Measurements from ENCODE around the gene HAPLN1. TPM values are rescaled to one million over a fixed set of nuclear protein-coding genes. Genes with fewer than 3 reads are reported as not detected.

The HAPLN1 gene
- under 1 TPM in 1 of 6 experiments, not detected in 5; 0.16 TPM for total RNA-seq
- long read RNA-seq: 0 reads

GRCh38 chr5:83720836-83721537, at the start of gene HAPLN1:
TSS of gene HAPLN1 (minus strand) at chr5:83720855. CDS start at chr5:83673523, 47,332 bp downstream.
- intact Hi-C loops (cut with DNase I): no loop called here
- TF ChIP-seq POLR2A (IDR thresholded peaks at IDR 0.05) (no peak), CTCF (IDR thresholded peaks at IDR 0.05) (no peak)

DNA sequence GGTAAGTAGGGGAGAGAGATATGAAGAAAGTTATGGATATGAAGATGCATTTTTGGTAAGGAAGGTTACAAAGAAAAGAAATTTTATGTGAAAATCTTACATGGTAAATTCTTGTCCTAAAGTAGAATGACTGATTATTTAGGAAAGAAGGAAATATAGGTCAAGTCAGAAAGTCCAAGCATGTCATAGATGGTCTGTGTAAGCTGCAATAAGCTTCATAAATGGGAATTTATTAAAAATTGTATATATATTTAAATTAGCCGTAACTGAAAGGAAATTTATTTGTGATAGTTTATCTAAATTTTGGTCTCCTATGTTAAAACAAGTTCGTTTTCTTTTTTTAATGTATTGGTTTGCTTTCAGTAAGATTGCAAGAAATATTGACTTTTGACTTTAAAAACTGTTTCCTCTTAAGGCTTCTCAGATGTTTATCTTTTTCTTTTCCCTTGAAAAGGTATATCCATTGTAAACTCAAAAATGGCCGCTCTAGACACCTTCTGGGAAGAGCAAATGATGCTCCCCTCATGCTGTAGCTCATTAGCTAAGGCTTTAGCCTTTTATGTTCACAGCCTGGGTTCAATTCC, 46.8 kb upstream of the HAPLN1 start:
- TF ChIP-seq CTCF (IDR thresholded peaks at IDR 0.05) (no peak), POLR2A (IDR thresholded peaks at IDR 0.05) (no peak)
- ATAC-seq (no peak), DNase-seq (no peak)
- 38% methylated on average over 3 of the region's 3 CpGs for WGBS (ENCODE audit: insufficient coverage, low coverage, low lambda C conversion rate, missing lambda C conversion rate)
- Histone ChIP-seq H3K9me3 (peaks cover 0 to 5% (median 0%) of the 10 kb centered on the region in 4 donors), H3K4me1 (no peaks in the 10 kb centered on the region), H3K27me3 (no peaks in the 10 kb centered on the region), H3K4me3 (no peak overlapping the region), H3K27ac (no peak overlapping the region), H3K36me3 (no peaks in the 10 kb centered on the region)
- intact Hi-C loops (cut with DNase I): no loop called here

More at GRCh38 chr5:83720836-83721537, at the start of gene HAPLN1:
- 28% methylated on average over 13 of the region's 16 CpGs for WGBS (ENCODE audit: insufficient coverage, low coverage, low lambda C conversion rate, missing lambda C conversion rate)
- Histone ChIP-seq H3K4me3 (no peak within 1 kb of the TSS), H3K4me1 (no peaks in the 10 kb centered on the region), H3K9me3 (no peaks in the 10 kb centered on the region), H3K27ac (no peak within 1 kb of the TSS), H3K27me3 (no peaks in the 10 kb centered on the region), H3K36me3 (no peaks in the 10 kb centered on the region)
- no peak for ATAC-seq
- DNase-seq: no peak

DNA sequence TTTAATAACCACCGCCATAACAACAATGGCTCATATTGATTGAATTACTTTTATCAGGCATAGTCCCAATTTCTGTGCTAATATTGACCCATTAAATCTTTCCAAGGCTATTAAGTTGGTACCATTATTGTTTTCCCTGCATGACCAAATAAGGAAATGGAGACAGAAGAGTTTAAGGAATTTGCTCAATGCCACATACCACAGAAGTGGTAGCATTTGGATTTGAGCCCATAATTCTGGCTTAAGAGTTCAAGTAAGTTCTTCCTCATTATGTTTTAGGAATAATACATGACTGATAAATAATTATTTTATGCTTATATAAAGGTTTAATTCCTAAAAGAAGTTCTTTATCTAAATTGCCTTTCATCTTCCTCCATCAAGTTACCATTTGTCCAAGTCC, 43.4 kb upstream of the HAPLN1 start:
- peaks cover 0 to 5% (median 0%) of the 10 kb centered on the region in 4 donors for H3K9me3 ChIP-seq
- 92% methylated on average over 1 of the region's 1 CpG for WGBS (ENCODE audit: insufficient coverage, low coverage, low lambda C conversion rate, missing lambda C conversion rate)
- H3K4me3 ChIP-seq: no peak overlapping the region
- TF ChIP-seq POLR2A (IDR thresholded peaks at IDR 0.05) (no peak), CTCF (IDR thresholded peaks at IDR 0.05) (no peak)
- no peak for ATAC-seq
- intact Hi-C loops (cut with DNase I): no loop called here
- H3K4me1 ChIP-seq: no peaks in the 10 kb centered on the region
- H3K27me3 ChIP-seq: no peaks in the 10 kb centered on the region
- H3K36me3 ChIP-seq: no peaks in the 10 kb centered on the region
- H3K27ac ChIP-seq: no peak overlapping the region
- DNase-seq: no peak

DNA sequence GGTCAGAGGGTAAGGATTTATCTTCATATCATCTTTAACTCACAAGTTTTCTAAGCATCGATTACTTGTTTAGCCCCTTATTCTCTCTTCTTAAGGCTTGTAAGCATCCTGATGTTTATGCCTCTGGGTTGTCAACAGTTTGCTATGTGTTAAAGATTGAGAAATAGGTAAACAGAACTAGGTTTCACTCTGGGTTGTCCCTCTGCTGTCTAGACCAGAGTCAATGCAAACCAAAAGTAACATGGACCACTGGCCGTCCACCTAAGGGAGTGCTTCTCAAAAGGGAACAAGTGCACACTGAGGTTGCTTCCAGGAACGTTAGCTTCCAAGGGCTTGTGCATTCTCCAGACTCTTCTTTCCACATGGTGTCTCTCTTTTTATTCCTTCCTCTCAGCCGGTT, 39.9 kb upstream of the HAPLN1 start:
- Histone ChIP-seq H3K36me3 (no peaks in the 10 kb centered on the region), H3K27me3 (no peaks in the 10 kb centered on the region), H3K9me3 (no peaks in the 10 kb centered on the region), H3K27ac (no peak overlapping the region), H3K4me3 (no peak overlapping the region), H3K4me1 (no peaks in the 10 kb centered on the region)
- TF ChIP-seq CTCF (IDR thresholded peaks at IDR 0.05) (no peak), POLR2A (IDR thresholded peaks at IDR 0.05) (no peak)
- intact Hi-C loops (cut with DNase I): no loop called here
- no peak for DNase-seq
- ATAC-seq: peak in 3 of 4 donors; percentile 33 to 66 (median 46)
- WGBS (ENCODE audit: insufficient coverage, low coverage, low lambda C conversion rate, missing lambda C conversion rate): 48% methylated on average over 4 of the region's 4 CpGs

Measured in right lobe of liver (tissue), 6 donors.